ENCODE results near the gene AZIN2.

- TF ChIP-seq CTCF (IDR thresholded peaks at IDR 0.05) (peak; percentile 84 to 99 (median 88)), POLR2A (IDR thresholded peaks at IDR 0.05) (no peak)
These were observed 14.1 kb downstream of the AZIN2 start for GRCh38 chr1:33094971-33095604.

Data from adrenal gland (tissue), 5 donors.